SU-DHL-6 (cell line): ENCODE results near the gene TJP1.

ENCODE experiments used
- H2AFZ ChIP-seq: fragments of 200-600 bp; sonication (generic); 2 replicates; pipeline ENCODE4 v1.6.1; 2014; ENCODE audit warnings: low read depth, mild to moderate bottlenecking, moderate library complexity, mixed read lengths, antibody characterized with exemption, low read length; ENCODE audit not compliant: severe bottlenecking
- H3F3A ChIP-seq: fragments of 200-600 bp; shearing (Covaris generic); 2 replicates; pipeline ENCODE4 v1.6.0; 2016; ENCODE audit warnings: antibody characterized with exemption, mild to moderate bottlenecking; ENCODE audit not compliant: insufficient read depth
- H3K27ac ChIP-seq: fragments of 200-600 bp; sonication (generic); 2 replicates; pipeline ENCODE4 v1.5.1; 2016; ENCODE audit warnings: low read depth, mild to moderate bottlenecking, low read length, moderate library complexity, mixed read lengths
- H3K27me3 ChIP-seq: fragments of 200-600 bp; sonication (generic), shearing (Covaris generic); 2 replicates; pipeline ENCODE4 v1.6.0; 2014; ENCODE audit warnings: mild to moderate bottlenecking, low read length
- H3K36me3 ChIP-seq: fragments of 200-600 bp; sonication (generic); 2 replicates; pipeline ENCODE4 v1.6.1; 2014; ENCODE audit warnings: mild to moderate bottlenecking, low read length, mixed read lengths
- H3K4me2 ChIP-seq: fragments of 300-600, 200-600 bp; shearing (Covaris generic), sonication (generic); 2 replicates; pipeline ENCODE4 v1.6.0; 2014; ENCODE audit warnings: low read length, low read depth, mild to moderate bottlenecking; ENCODE audit not compliant: poor library complexity, severe bottlenecking
- H3K4me3 ChIP-seq: fragments of 200-600 bp; sonication (generic); 2 replicates; pipeline ENCODE4 v1.5.1; 2014; ENCODE audit warnings: antibody characterized with exemption, low read length, mild to moderate bottlenecking, mixed read lengths; ENCODE audit not compliant: insufficient read depth, poor library complexity, severe bottlenecking
- H3K79me2 ChIP-seq: fragments of 200-600 bp; sonication (generic); 2 replicates; pipeline ENCODE4 v1.6.1; 2014; ENCODE audit warnings: mild to moderate bottlenecking, low read length, moderate library complexity; ENCODE audit not compliant: insufficient read depth
- H3K9ac ChIP-seq: fragments of 200-600 bp; sonication (generic); 2 replicates; pipeline ENCODE4 v1.7.0; 2014; ENCODE audit warnings: mild to moderate bottlenecking, low read length
- H3K9me2 ChIP-seq: fragments of 200-600 bp; sonication (generic); replicated peaks from 2 replicates; pipeline ENCODE4 v1.6.1; 2014; ENCODE audit warnings: low read length; ENCODE audit not compliant: insufficient read depth
- H3K9me3 ChIP-seq: fragments of 200-600 bp; sonication (generic); 2 replicates; pipeline ENCODE4 v1.6.1; 2014; ENCODE audit warnings: low read length, mixed read lengths; ENCODE audit not compliant: insufficient read depth
- H4K20me1 ChIP-seq: fragments of 200-600 bp; sonication (generic); 2 replicates; pipeline ENCODE4 v1.6.1; 2014; ENCODE audit warnings: low read depth, mild to moderate bottlenecking, antibody characterized with exemption, low read length, moderate library complexity, mixed read lengths
- EZH2phosphoT487 ChIP-seq: fragments of 200-600 bp; sonication (generic), shearing (Covaris generic); conservative IDR thresholded peaks from 2 replicates; pipeline ENCODE4 v1.6.1; 2018; ENCODE audit warnings: mild to moderate bottlenecking, antibody characterized with exemption, low read length, moderate library complexity, mixed read lengths
- TF ChIP-seq, protein P1 (sequence below): fragments of 200-600 bp; sonication (generic); IDR thresholded peaks from one replicate; pipeline ENCODE4 v1.5.1; 2017; ENCODE audit warnings: antibody characterized with exemption, mild to moderate bottlenecking, low read length, moderate library complexity; ENCODE audit not compliant: insufficient read depth, poor library complexity, severe bottlenecking

Gene TJP1

DNA sequence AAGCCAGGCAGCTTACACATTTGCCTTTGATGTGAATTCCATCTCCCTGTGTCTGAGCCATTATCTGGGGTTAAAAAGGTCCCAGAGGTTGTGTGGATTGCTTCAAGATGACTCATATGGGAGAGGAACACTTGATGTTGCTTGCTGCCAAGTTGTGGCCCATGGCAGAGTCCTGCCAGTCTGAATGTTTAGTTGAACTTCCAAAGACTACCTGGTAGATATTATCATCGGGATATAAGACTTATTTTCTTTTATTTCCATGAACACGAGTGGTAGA, 85.6 kb downstream of the TJP1 start:
- Histone ChIP-seq H3K4me2 (no peak overlapping the region), H2AFZ (no peak overlapping the region), H3K9me2 (no peaks in the 10 kb centered on the region), H3K4me3 (no peak overlapping the region), H3F3A (no peaks in the 10 kb centered on the region), H3K9ac (no peak overlapping the region), H3K79me2 (no peaks in the 10 kb centered on the region), H3K36me3 (no peaks in the 10 kb centered on the region), H4K20me1 (no peaks in the 10 kb centered on the region), H3K27me3 (no peaks in the 10 kb centered on the region), H3K27ac (no peak overlapping the region), H3K9me3 (no peaks in the 10 kb centered on the region)
- no peak for TF ChIP-seq EZH2phosphoT487
- TF ChIP-seq, protein P1, sequence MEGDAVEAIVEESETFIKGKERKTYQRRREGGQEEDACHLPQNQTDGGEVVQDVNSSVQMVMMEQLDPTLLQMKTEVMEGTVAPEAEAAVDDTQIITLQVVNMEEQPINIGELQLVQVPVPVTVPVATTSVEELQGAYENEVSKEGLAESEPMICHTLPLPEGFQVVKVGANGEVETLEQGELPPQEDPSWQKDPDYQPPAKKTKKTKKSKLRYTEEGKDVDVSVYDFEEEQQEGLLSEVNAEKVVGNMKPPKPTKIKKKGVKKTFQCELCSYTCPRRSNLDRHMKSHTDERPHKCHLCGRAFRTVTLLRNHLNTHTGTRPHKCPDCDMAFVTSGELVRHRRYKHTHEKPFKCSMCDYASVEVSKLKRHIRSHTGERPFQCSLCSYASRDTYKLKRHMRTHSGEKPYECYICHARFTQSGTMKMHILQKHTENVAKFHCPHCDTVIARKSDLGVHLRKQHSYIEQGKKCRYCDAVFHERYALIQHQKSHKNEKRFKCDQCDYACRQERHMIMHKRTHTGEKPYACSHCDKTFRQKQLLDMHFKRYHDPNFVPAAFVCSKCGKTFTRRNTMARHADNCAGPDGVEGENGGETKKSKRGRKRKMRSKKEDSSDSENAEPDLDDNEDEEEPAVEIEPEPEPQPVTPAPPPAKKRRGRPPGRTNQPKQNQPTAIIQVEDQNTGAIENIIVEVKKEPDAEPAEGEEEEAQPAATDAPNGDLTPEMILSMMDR, result no peak

DNA sequence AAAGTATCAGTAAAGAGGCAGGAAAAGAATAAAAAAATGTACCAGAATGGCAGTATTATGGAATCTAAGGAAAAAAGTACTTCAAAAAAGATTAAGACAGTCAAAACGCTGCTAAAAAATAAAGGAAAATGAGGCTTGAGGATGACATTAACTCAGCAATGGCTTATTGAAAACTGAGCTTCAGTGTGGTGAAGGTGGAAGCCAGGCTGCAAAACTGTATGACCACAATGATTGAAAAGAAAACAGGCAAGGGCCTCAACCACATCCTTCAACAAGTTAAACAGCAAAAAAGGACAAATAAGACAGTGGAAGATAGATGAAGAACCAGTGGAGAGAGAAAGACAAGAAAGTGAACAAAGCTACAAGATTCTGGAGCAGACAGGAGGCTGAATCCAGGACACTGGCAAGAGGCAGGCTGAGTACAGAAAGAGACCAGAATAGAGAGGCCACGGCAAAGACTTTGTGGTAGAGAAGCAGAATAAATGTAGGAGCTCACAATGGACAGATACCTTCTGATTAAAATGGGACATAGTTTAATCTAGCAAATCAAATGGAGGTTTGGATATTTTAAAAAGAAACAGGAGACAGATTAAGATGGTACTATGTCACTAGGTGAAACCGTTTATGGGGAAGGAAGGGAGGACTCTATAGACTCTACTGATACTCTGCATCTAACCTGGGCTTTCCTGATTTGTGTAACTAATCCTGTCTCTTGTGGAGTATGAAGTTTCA, 86.1 kb downstream of the TJP1 start:
- Histone ChIP-seq H3K27ac (no peak overlapping the region), H3K79me2 (no peaks in the 10 kb centered on the region), H3K9me3 (no peaks in the 10 kb centered on the region), H2AFZ (no peak overlapping the region), H3K9ac (no peak overlapping the region), H3K36me3 (no peaks in the 10 kb centered on the region), H4K20me1 (no peaks in the 10 kb centered on the region), H3K9me2 (no peaks in the 10 kb centered on the region), H3K4me2 (no peak overlapping the region), H3F3A (no peaks in the 10 kb centered on the region), H3K4me3 (no peak overlapping the region), H3K27me3 (no peaks in the 10 kb centered on the region)
- TF ChIP-seq EZH2phosphoT487, result no peak
- TF ChIP-seq, protein P1, result no peak

DNA sequence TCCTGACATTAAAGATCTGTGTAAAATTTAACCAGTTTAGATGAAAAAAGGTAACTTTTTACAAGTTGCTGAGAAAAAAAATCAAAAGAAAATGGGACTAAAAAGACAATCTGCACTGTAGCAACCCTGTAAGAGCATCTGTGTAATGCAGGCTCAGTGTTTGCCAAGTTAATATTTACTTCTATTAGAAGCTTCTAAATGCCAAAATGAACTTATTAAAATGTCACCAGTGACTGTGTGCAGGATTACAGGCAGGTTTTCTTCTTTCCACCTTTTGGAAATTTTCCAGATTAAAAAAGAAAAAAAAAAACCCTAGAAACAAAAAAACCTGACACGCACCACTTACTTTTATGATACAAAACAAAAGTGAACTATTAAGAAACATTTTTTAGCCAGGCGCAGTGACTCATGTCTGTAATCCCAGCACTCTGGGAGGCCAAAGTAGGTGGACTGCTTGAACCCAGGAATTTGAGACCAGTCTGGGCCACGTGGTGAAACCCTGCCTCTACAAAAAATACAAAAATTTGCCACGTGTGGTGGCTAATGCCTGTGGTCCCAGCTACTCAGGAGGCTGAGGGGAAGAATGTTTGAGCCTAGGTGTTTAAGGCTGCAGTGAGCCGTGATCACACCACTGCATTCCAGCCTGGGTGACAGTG, 87.2 kb downstream of the TJP1 start:
- Histone ChIP-seq H3K79me2 (no peaks in the 10 kb centered on the region), H3K36me3 (no peaks in the 10 kb centered on the region), H3K4me2 (no peak overlapping the region), H3K9me3 (no peaks in the 10 kb centered on the region), H3K9ac (no peak overlapping the region), H3F3A (no peaks in the 10 kb centered on the region), H3K27ac (no peak overlapping the region), H3K9me2 (no peaks in the 10 kb centered on the region), H3K27me3 (no peaks in the 10 kb centered on the region), H3K4me3 (no peak overlapping the region), H4K20me1 (no peaks in the 10 kb centered on the region), H2AFZ (no peak overlapping the region)
- TF ChIP-seq, protein P1, result no peak
- TF ChIP-seq EZH2phosphoT487, result no peak
